GM13977 (cell line): Measurements from ENCODE around the gene ZNF592.

ENCODE experiments used
- DNase-seq: peaks from one replicate; pipeline ENCODE4 v3.0.0; 2012; ENCODE audit warnings: low spot score
- in situ Hi-C: fragments of 300-500 bp; cut with MboI; formaldehyde crosslinking; loops from one replicate; pipeline ENCODE4 v1.12.0; 2022; ENCODE audit warnings: low sequenced_read_pairs, low pct_unique_long_range_greater_than_20kb, mixed read lengths, inconsistent platforms; ENCODE audit not compliant: unreplicated experiment
- TF ChIP-seq, protein P1 (sequence below): IDR thresholded peaks from 2 replicates; pipeline ENCODE4 v1.5.1; 2012; ENCODE audit warnings: mild to moderate bottlenecking, control low read depth; ENCODE audit not compliant: insufficient read depth; ENCODE audit errors: extremely low read depth, missing control alignments

The ZNF592 gene

DNA sequence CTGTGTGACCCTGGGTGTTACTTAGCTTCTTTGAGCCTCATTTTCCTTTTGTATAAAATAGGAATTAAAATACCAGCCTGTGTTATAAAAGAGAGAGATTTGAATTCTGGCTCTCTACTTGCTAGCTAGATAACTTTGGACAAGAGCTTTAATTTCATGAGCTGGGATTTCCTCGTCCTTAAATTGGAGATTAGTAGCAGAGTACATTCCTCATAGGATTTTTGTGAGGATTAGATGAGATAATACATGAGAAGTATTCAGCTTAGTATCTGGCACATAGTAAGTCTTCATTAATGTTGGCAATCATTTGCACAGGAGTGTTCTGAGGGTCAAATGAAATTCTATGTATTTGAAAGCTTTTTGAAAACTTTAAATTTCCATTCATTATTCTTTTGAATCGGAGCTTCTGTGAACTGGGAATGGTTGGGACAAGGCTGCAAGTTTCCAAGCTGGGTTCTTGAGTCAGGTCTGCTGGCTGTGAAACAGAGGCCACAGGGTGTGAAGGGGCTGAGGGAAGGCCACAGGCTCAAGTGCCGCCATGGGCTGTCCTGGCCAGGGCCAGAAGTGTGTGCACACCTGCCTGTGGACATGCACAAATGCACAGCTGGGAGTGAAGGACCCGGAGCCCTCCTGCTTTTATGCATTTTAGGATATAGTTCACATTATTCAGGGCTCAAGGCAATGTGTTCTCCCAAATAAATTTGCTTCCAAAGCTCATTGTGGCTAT is 86.0 kb downstream of the ZNF592 start:
- in situ Hi-C loops = no loop called here
- TF ChIP-seq, protein P1, sequence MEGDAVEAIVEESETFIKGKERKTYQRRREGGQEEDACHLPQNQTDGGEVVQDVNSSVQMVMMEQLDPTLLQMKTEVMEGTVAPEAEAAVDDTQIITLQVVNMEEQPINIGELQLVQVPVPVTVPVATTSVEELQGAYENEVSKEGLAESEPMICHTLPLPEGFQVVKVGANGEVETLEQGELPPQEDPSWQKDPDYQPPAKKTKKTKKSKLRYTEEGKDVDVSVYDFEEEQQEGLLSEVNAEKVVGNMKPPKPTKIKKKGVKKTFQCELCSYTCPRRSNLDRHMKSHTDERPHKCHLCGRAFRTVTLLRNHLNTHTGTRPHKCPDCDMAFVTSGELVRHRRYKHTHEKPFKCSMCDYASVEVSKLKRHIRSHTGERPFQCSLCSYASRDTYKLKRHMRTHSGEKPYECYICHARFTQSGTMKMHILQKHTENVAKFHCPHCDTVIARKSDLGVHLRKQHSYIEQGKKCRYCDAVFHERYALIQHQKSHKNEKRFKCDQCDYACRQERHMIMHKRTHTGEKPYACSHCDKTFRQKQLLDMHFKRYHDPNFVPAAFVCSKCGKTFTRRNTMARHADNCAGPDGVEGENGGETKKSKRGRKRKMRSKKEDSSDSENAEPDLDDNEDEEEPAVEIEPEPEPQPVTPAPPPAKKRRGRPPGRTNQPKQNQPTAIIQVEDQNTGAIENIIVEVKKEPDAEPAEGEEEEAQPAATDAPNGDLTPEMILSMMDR = no peak
- no peak for DNase-seq

DNA sequence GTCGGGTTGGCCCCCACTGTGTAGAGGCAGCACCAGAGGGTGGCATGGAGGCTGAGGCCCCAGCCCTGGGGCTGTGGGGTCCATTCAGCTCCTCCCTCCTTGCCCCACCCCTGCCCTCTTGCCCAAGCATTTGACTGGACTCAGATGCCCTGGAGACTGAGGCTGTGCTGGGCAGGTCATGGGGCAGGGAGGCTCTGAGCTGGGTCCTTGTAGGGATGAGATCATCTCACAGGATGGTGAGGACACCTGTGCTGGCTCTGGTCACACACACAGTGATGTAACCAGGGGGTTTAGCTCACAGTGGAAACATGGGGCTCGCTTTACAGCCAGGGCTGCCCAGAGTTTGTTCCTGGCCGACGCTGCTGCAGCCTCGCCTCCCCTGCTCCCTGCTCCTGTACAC is 86.6 kb downstream of the ZNF592 start:
- in situ Hi-C loops = no loop called here
- no peak for DNase-seq
- TF ChIP-seq, protein P1 = no peak

DNA sequence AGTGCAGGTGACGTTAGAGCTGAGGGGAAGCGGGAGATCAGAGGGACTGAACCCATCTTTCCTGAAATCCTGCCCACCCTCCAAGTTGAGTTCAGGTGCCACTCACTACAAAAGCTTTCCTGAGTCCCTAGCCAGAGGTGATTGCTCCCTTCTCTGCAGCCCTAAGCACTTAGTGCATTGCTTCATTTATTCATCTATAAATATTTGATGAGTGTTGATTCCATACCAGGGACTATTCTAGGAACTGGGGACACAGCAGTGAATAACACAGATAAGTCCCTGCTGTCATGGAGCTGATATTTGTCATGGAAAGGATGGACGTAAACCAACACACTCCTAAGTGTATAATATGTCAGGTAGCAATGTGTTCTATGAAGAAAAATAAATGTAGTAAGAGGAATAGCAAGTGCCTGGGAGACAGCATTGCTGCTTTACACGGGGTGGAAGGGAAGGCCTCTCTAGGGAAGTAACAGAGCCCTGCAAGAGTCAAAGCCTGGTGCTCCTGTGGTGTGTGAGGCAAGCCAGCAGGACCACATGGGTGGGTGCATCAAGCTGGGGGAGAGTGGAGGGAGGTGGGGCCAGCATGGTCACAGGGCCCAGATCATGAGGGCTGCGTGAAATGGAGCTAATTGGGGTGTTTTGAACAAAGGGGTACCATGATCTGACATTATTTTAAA is 87.4 kb downstream of the ZNF592 start:
- TF ChIP-seq, protein P1 = no peak
- DNase-seq = no peak
- in situ Hi-C loops = no loop called here

DNA sequence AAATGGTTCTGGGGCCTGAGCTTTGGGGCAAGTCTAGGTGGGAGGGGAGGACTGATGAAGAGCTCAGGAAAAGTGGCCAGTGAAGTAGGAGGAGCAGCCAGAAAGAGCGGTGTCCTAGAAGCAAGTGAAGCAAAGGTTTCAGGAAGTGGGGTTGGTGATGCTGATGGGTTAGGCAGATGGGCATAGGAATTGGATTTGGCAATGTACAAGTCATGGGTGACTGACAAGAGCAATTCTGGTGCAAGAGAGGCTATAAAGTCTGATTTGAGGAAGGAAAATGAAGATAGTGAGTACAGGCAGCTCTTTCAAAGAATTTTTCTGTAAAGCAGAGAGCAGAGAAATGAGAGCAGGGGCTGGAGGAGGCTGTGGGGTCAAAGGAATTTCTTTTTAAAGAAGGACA is 88.5 kb downstream of the ZNF592 start:
- DNase-seq = no peak
- in situ Hi-C loops = no loop called here
- TF ChIP-seq, protein P1 = no peak

DNA sequence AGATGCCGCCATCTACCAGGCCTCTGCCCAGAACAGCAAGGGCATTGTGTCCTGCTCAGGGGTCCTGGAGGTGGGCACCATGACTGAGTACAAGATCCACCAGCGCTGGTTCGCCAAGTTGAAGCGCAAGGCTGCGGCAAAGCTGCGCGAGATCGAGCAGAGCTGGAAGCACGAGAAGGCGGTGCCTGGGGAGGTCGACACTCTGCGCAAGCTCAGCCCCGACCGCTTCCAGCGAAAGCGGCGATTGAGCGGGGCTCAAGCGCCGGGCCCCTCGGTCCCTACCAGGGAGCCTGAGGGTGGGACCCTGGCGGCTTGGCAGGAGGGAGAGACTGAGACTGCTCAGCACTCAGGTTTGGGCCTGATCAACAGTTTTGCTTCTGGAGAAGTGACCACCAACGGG is 91.3 kb downstream of the ZNF592 start:
- DNase-seq = no peak
- in situ Hi-C loops = no loop called here
- TF ChIP-seq, protein P1 = no peak

DNA sequence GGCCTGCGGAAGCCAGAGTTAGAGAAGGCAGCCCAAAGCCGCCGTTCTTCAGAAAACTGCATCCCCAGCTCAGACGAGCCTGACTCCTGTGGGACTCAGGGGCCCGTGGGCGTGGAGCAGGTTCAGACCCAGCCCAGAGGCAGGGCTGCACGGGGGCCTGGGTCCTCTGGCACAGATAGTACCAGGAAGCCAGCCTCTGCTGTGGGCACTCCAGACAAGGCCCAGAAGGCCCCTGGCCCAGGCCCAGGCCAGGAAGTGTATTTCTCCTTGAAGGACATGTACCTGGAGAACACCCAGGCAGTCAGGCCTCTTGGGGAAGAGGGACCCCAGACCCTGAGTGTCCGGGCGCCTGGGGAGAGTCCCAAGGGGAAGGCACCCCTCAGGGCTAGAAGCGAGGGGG is 91.9 kb downstream of the ZNF592 start:
- TF ChIP-seq, protein P1 = no peak
- no peak for DNase-seq
- in situ Hi-C loops = no loop called here
